ENCODE results near the gene ZBED1.

- TF ChIP-seq, protein P1, sequence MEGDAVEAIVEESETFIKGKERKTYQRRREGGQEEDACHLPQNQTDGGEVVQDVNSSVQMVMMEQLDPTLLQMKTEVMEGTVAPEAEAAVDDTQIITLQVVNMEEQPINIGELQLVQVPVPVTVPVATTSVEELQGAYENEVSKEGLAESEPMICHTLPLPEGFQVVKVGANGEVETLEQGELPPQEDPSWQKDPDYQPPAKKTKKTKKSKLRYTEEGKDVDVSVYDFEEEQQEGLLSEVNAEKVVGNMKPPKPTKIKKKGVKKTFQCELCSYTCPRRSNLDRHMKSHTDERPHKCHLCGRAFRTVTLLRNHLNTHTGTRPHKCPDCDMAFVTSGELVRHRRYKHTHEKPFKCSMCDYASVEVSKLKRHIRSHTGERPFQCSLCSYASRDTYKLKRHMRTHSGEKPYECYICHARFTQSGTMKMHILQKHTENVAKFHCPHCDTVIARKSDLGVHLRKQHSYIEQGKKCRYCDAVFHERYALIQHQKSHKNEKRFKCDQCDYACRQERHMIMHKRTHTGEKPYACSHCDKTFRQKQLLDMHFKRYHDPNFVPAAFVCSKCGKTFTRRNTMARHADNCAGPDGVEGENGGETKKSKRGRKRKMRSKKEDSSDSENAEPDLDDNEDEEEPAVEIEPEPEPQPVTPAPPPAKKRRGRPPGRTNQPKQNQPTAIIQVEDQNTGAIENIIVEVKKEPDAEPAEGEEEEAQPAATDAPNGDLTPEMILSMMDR (IDR thresholded peaks at IDR 0.05; ENCODE audit: insufficient read depth, low read length): no peak
- no peak for TF ChIP-seq REST (IDR thresholded peaks at IDR 0.05; ENCODE audit: insufficient replicate concordance, low read depth)
- no peak for TF ChIP-seq POLR2AphosphoS5 (IDR thresholded peaks at IDR 0.05; ENCODE audit: low read depth)
- TF ChIP-seq GABPA (IDR thresholded peaks at IDR 0.05; ENCODE audit: low read depth): no peak
Measured at GRCh38 chrX:2517055-2517454, 16.3 kb upstream of the ZBED1 start.
